ENCODE results near the gene LRRC28. TPM values are rescaled to one million over a fixed set of nuclear protein-coding genes. Genes with fewer than 3 reads are reported as not detected.
A peak's percentile ranks its signal among the peaks of the same experiment; 100 is the strongest.

LRRC28 gene
- total RNA-seq: 10.0 and 20.1 TPM in 2 replicates
- 23.8 and 26.3 TPM in 2 replicates for polyA plus RNA-seq
- polyA plus RNA-seq (2012): 14.5 and 14.6 TPM in 2 replicates
- polyA minus RNA-seq (ENCODE audit: low replicate concordance): 9.7 and 12.5 TPM in 2 replicates

DNA sequence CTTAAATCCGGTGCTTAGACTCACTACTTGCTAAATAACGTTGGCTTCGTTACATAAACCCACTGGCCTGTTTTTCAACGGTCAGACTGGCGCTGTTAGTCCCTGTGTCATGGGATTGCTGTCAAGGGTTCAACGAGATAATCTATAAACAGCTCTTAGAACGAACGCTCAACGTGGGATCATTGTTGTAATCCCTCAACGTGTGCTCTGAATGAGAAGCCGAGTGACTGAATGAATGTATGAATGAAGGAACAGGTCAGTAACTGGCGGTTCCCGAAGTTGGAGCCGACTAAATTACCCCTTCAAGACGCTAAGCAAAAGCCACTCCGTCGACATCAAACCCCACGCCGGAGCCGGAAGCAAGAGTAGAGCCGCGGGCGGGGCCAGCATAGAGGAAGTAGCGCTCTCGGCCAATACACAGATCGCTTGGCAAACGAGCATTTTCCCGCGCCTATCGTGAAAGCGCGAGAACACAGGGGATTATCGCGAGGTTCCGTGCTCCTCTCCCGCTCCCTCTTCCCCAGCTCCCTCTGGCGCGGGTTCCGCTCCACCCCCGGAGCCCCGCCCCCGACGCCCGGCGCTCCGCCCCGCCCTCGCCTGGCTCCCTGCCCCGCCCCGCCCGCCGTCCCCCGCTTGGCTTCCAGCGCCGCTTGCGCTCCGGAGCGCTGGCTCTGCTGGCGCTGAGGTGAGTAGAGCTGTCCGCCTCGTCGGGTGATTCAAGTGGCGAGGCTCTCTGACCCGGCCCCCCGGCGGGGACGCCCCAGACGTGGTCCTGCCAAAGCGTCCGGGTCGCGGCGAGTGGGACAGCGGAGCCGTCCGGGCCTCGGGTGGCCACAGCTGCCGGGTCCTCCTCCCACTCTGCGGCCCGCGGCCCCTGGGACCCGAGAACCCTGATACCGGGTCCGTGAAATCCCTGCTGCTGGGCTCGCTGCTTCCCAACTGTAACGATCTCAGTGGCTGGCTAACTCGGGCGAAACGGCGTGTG lies at the start of gene LRRC28:
Gene LRRC28 (plus strand): TSS at position 625 of the 985 bp plus-strand sequence. CDS start 4,477 bp downstream, outside the sequence.
- Histone ChIP-seq H3K27ac (ENCODE audit: insufficient read depth, low read length) (peak within 1 kb of the TSS; percentile 95), H3K79me2 (ENCODE audit: control insufficient read depth, insufficient read depth, low read length) (peaks cover 16% of the 10 kb centered on the region), H3K36me3 (ENCODE audit: control insufficient read depth, insufficient read depth, low read length) (peaks cover 2% of the 10 kb centered on the region), H3K9me3 (ENCODE audit: control insufficient read depth, insufficient read depth, low read depth, low read length) (no peaks in the 10 kb centered on the region), H3K4me1 (ENCODE audit: control insufficient read depth, extremely low read depth, insufficient read depth, low read length) (peaks cover 7% of the 10 kb centered on the region), H3K9ac (ENCODE audit: insufficient read depth, low read length) (peak within 1 kb of the TSS; percentile 79), H3K4me2 (ENCODE audit: extremely low read depth, insufficient read depth, low read length) (peak within 1 kb of the TSS; percentile 99), H3K27me3 (ENCODE audit: control insufficient read depth, insufficient read depth, low read length) (no peaks in the 10 kb centered on the region), H4K20me1 (ENCODE audit: control insufficient read depth, extremely low read depth, insufficient read depth, low read length) (no peaks in the 10 kb centered on the region), H3K4me3 (replicated peaks in 1 of 4; ENCODE audit: control extremely low read depth in 1 of 4, insufficient read depth in 1 of 4, low read depth in 3 of 4, low read length in 4 of 4) (peak within 1 kb of the TSS; percentile 80 to 97 (median 94)), H2AFZ (ENCODE audit: low read length) (peak within 1 kb of the TSS; percentile 88)
- DNase-seq (ENCODE audit: low read depth in 2 of 2): peak; percentile 97 to 99
- TF ChIP-seq EZH2 (IDR thresholded peaks at IDR 0.05; ENCODE audit: low read length, missing control alignments): no peak
- TF ChIP-seq, protein P1, sequence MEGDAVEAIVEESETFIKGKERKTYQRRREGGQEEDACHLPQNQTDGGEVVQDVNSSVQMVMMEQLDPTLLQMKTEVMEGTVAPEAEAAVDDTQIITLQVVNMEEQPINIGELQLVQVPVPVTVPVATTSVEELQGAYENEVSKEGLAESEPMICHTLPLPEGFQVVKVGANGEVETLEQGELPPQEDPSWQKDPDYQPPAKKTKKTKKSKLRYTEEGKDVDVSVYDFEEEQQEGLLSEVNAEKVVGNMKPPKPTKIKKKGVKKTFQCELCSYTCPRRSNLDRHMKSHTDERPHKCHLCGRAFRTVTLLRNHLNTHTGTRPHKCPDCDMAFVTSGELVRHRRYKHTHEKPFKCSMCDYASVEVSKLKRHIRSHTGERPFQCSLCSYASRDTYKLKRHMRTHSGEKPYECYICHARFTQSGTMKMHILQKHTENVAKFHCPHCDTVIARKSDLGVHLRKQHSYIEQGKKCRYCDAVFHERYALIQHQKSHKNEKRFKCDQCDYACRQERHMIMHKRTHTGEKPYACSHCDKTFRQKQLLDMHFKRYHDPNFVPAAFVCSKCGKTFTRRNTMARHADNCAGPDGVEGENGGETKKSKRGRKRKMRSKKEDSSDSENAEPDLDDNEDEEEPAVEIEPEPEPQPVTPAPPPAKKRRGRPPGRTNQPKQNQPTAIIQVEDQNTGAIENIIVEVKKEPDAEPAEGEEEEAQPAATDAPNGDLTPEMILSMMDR (conservative IDR thresholded peaks at IDR 0.05 in 1 of 2, IDR thresholded peaks at IDR 0.05 in 1 of 2; ENCODE audit: low read depth in 1 of 2, low read length in 2 of 2): no peak

DNA sequence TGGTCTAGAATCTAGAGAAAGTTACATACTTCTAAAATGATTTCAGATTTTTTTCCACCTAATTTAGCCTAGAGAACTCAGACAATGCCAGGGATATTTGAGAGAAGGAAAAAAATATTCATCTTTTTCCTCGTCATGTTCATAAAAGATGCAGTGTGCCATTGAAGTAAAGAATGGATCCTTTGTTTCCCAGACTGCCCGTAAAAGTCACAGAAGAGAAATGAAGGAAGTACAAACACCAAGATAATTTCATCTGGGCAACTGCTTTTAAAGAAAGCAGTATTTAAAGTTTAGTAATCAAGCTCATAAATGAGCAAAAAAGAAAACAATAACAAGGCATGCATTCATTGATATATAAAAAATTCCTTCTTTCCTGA lies 49.1 kb upstream of the LRRC28 start:
- no peaks in the 10 kb centered on the region for H4K20me1 ChIP-seq (ENCODE audit: control insufficient read depth, extremely low read depth, insufficient read depth, low read length)
- H2AFZ ChIP-seq (ENCODE audit: low read length): no peak overlapping the region
- H3K4me3 ChIP-seq (replicated peaks in 1 of 4; ENCODE audit: control extremely low read depth in 1 of 4, insufficient read depth in 1 of 4, low read depth in 3 of 4, low read length in 4 of 4): no peak overlapping the region
- TF ChIP-seq, protein P1 (conservative IDR thresholded peaks at IDR 0.05 in 1 of 2, IDR thresholded peaks at IDR 0.05 in 1 of 2; ENCODE audit: low read depth in 1 of 2, low read length in 2 of 2): no peak
- TF ChIP-seq EZH2 (IDR thresholded peaks at IDR 0.05; ENCODE audit: low read length, missing control alignments): no peak
- H3K27ac ChIP-seq (ENCODE audit: insufficient read depth, low read length): no peak overlapping the region
- H3K9me3 ChIP-seq (ENCODE audit: control insufficient read depth, insufficient read depth, low read depth, low read length): no peaks in the 10 kb centered on the region
- no peak for DNase-seq (ENCODE audit: low read depth in 2 of 2)
- no peaks in the 10 kb centered on the region for H3K4me1 ChIP-seq (ENCODE audit: control insufficient read depth, extremely low read depth, insufficient read depth, low read length)
- H3K4me2 ChIP-seq (ENCODE audit: extremely low read depth, insufficient read depth, low read length): no peak overlapping the region
- H3K79me2 ChIP-seq (ENCODE audit: control insufficient read depth, insufficient read depth, low read length): no peaks in the 10 kb centered on the region
- peaks cover 3% of the 10 kb centered on the region for H3K36me3 ChIP-seq (ENCODE audit: control insufficient read depth, insufficient read depth, low read length)
- no peaks in the 10 kb centered on the region for H3K27me3 ChIP-seq (ENCODE audit: control insufficient read depth, insufficient read depth, low read length)
- no peak overlapping the region for H3K9ac ChIP-seq (ENCODE audit: insufficient read depth, low read length)

DNA sequence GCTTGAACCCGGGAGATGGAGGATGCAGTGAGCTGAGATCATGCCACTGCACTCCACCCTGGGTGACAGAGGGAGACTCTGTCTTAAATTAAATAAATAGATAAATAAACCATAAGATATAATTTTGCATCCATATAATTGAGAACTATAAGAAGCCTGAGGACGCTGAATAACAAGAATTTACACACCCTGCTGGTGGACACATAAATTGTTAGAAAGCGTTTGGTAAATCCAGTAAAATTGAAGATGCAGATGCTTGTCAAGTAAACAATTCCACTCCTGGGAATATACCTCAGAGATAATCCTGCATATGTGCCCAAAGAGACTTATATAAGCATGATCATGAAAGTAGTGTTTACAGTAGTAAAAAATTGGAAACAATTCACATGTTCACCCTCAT lies 43.6 kb upstream of the LRRC28 start:
- no peak for DNase-seq (ENCODE audit: low read depth in 2 of 2)
- H3K27ac ChIP-seq (ENCODE audit: insufficient read depth, low read length): no peak overlapping the region
- H3K27me3 ChIP-seq (ENCODE audit: control insufficient read depth, insufficient read depth, low read length): no peaks in the 10 kb centered on the region
- no peak overlapping the region for H3K4me2 ChIP-seq (ENCODE audit: extremely low read depth, insufficient read depth, low read length)
- H3K9me3 ChIP-seq (ENCODE audit: control insufficient read depth, insufficient read depth, low read depth, low read length): no peaks in the 10 kb centered on the region
- H3K4me3 ChIP-seq (replicated peaks in 1 of 4; ENCODE audit: control extremely low read depth in 1 of 4, insufficient read depth in 1 of 4, low read depth in 3 of 4, low read length in 4 of 4): no peak overlapping the region
- no peak overlapping the region for H3K9ac ChIP-seq (ENCODE audit: insufficient read depth, low read length)
- H3K79me2 ChIP-seq (ENCODE audit: control insufficient read depth, insufficient read depth, low read length): no peaks in the 10 kb centered on the region
- H3K4me1 ChIP-seq (ENCODE audit: control insufficient read depth, extremely low read depth, insufficient read depth, low read length): peaks cover 3% of the 10 kb centered on the region
- H2AFZ ChIP-seq (ENCODE audit: low read length): no peak overlapping the region
- no peaks in the 10 kb centered on the region for H4K20me1 ChIP-seq (ENCODE audit: control insufficient read depth, extremely low read depth, insufficient read depth, low read length)
- H3K36me3 ChIP-seq (ENCODE audit: control insufficient read depth, insufficient read depth, low read length): no peaks in the 10 kb centered on the region
- TF ChIP-seq EZH2 (IDR thresholded peaks at IDR 0.05; ENCODE audit: low read length, missing control alignments): no peak
- TF ChIP-seq, protein P1 (conservative IDR thresholded peaks at IDR 0.05 in 1 of 2, IDR thresholded peaks at IDR 0.05 in 1 of 2; ENCODE audit: low read depth in 1 of 2, low read length in 2 of 2): no peak
